ENCODE data around the gene CNN2.

DNA sequence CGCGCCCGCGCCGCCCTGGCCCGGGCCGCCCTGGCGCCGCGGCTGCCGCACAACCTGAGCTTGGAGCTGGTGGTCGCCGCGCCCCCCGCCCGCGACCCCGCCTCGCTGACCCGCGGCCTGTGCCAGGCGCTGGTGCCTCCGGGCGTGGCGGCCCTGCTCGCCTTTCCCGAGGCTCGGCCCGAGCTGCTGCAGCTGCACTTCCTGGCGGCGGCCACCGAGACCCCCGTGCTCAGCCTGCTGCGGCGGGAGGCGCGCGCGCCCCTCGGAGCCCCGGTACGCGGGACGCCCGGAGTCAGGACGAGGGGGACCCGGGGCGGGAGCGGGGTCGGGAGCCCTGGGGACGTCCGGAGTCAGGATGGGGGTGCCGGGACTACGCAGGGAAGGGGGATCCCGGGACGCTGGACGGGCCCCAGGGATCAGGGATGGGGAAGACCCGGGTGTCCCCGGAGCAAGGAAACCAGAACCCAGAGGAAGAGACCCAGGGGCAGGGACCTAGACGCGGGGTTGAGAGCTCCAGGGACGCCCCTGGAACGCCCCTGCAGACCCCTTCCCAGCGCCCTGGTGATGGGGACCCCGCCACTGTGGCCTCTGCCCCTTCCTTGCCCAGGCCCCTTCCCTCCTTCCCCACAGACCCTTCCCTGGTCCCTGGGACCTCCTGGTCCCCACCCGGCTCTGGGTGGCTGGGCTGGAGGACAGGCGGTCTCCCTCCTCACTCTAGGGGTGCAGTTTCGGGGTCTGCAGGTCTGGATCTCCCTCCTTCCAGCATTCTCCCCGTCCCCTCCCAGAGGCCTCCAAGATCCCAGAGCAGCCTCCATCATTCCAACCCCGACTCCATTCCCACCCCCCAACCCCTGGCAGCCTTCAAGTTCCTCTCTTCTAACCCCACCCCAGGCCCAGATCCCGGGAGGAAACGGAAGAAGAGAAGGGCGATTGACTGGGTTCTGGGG is 25.5 kb upstream of the CNN2 start:
- TF ChIP-seq, protein P1, sequence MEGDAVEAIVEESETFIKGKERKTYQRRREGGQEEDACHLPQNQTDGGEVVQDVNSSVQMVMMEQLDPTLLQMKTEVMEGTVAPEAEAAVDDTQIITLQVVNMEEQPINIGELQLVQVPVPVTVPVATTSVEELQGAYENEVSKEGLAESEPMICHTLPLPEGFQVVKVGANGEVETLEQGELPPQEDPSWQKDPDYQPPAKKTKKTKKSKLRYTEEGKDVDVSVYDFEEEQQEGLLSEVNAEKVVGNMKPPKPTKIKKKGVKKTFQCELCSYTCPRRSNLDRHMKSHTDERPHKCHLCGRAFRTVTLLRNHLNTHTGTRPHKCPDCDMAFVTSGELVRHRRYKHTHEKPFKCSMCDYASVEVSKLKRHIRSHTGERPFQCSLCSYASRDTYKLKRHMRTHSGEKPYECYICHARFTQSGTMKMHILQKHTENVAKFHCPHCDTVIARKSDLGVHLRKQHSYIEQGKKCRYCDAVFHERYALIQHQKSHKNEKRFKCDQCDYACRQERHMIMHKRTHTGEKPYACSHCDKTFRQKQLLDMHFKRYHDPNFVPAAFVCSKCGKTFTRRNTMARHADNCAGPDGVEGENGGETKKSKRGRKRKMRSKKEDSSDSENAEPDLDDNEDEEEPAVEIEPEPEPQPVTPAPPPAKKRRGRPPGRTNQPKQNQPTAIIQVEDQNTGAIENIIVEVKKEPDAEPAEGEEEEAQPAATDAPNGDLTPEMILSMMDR (IDR thresholded peaks at IDR 0.05) = no peak
- TF ChIP-seq EP300 (IDR thresholded peaks at IDR 0.05) = no peak

All from ovary (tissue), 3 donors.